ENCODE results near the gene ADCY7. TPM values are rescaled to one million over a fixed set of nuclear protein-coding genes. Genes with fewer than 3 reads are reported as not detected.

The ADCY7 gene
- total RNA-seq, 1 experiment from 2014 or later: 5.9 TPM

DNA sequence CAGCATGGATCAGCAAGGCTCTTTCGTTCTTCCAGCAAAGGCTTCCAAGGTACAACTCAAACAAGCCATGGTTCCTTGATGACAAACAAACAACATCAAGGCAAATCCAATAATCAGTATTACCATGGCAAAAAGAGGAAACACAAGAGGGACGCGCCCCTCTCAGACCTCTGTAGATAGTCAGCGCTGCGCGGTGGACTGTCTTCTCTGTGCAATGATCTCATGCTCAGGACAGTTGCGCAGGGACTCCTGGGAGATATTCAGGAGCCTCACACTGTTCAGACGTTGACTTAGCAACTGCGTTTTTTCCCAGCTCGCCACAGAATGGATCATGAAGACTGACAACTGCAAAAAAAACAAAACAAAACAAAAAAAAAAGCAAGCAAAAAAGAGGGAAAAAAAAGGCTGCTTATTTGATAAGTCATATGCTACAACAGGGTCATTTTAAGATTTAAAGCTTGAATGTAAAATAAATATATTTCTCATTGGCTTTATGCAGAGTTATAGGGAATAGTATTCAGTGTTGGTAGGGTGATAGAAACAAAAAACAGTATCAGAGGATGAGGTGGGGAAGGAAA lies 37.1 kb upstream of the ADCY7 start:
- Mint-ChIP-seq H3K4me1 (no peaks in the 10 kb centered on the region), H3K27ac (no peak overlapping the region), H3K36me3 (peaks cover 27% of the 10 kb centered on the region), H3K4me3 (no peak overlapping the region), H3K27me3 (ENCODE audit: low read depth) (no peaks in the 10 kb centered on the region), H3K9me3 (no peaks in the 10 kb centered on the region)
- no peak for DNase-seq (ENCODE audit: low spot score)
- CTCF ChIA-PET: interaction anchor here (1.2 to 2.1 kb wide), 2 partner anchors 19 to 204 kb away, joined by 3 to 6 read pairs; partner anchors contain the start of gene CNEP1R1
- POLR2A ChIA-PET: no interaction called here
- ATAC-seq: no peak
- TF ChIP-seq, protein P1, sequence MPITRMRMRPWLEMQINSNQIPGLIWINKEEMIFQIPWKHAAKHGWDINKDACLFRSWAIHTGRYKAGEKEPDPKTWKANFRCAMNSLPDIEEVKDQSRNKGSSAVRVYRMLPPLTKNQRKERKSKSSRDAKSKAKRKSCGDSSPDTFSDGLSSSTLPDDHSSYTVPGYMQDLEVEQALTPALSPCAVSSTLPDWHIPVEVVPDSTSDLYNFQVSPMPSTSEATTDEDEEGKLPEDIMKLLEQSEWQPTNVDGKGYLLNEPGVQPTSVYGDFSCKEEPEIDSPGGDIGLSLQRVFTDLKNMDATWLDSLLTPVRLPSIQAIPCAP (CRISPR knock-in tag; IDR thresholded peaks at IDR 0.05): no peak
- TF ChIP-seq, protein P2, sequence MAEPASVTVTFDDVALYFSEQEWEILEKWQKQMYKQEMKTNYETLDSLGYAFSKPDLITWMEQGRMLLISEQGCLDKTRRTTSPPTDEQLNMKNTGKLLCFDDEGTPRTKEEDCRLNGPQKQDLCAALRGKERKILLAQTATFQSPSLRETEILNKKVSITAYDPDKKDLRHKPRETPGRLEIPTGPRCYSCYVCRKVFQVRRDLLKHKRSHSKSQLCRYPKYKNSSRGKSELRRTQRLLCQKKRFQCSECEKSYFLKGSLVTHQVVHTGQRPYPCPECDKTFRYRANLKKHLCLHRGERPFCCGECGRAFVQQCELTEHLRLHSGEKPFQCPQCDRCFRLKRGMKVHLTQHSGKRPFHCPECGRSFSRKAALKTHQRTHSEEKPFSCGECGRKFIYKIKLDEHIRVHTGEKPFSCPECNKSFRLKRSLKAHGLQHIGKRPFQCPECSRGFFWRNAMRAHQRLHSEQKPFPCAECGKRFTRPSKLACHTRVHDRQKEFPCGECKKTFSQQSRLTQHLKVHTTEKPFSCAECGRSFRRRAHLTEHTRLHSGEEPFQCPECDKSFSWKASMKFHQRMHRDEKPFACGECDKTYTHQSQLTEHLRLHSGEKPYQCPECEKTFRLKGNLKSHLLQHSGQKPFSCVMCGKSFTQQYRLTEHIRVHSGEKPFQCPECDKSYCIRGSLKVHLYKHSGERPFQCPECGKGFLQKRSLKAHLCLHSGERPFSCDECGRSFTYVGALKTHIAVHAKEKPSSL (CRISPR knock-in tag; conservative IDR thresholded peaks at IDR 0.05): no peak
- TF ChIP-seq NR3C1 (CRISPR knock-in tag; conservative IDR thresholded peaks at IDR 0.05; ENCODE audit: low read depth) (no peak), OVOL2 (CRISPR knock-in tag; IDR thresholded peaks at IDR 0.05; ENCODE audit: borderline replicate concordance) (no peak), JUN (CRISPR knock-in tag; IDR thresholded peaks at IDR 0.05) (no peak), HMGA2 (CRISPR knock-in tag; IDR thresholded peaks at IDR 0.05) (no peak), ZNF416 (CRISPR knock-in tag; IDR thresholded peaks at IDR 0.05) (no peak), JAZF1 (CRISPR knock-in tag; IDR thresholded peaks at IDR 0.05) (no peak), SP1 (CRISPR knock-in tag; conservative IDR thresholded peaks at IDR 0.05) (no peak), FOXJ3 (CRISPR knock-in tag; IDR thresholded peaks at IDR 0.05; ENCODE audit: borderline replicate concordance) (no peak)
- TF ChIP-seq, protein P3, sequence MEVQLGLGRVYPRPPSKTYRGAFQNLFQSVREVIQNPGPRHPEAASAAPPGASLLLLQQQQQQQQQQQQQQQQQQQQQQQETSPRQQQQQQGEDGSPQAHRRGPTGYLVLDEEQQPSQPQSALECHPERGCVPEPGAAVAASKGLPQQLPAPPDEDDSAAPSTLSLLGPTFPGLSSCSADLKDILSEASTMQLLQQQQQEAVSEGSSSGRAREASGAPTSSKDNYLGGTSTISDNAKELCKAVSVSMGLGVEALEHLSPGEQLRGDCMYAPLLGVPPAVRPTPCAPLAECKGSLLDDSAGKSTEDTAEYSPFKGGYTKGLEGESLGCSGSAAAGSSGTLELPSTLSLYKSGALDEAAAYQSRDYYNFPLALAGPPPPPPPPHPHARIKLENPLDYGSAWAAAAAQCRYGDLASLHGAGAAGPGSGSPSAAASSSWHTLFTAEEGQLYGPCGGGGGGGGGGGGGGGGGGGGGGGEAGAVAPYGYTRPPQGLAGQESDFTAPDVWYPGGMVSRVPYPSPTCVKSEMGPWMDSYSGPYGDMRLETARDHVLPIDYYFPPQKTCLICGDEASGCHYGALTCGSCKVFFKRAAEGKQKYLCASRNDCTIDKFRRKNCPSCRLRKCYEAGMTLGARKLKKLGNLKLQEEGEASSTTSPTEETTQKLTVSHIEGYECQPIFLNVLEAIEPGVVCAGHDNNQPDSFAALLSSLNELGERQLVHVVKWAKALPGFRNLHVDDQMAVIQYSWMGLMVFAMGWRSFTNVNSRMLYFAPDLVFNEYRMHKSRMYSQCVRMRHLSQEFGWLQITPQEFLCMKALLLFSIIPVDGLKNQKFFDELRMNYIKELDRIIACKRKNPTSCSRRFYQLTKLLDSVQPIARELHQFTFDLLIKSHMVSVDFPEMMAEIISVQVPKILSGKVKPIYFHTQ (CRISPR knock-in tag; IDR thresholded peaks at IDR 0.05): no peak
- TF ChIP-seq, protein P4, sequence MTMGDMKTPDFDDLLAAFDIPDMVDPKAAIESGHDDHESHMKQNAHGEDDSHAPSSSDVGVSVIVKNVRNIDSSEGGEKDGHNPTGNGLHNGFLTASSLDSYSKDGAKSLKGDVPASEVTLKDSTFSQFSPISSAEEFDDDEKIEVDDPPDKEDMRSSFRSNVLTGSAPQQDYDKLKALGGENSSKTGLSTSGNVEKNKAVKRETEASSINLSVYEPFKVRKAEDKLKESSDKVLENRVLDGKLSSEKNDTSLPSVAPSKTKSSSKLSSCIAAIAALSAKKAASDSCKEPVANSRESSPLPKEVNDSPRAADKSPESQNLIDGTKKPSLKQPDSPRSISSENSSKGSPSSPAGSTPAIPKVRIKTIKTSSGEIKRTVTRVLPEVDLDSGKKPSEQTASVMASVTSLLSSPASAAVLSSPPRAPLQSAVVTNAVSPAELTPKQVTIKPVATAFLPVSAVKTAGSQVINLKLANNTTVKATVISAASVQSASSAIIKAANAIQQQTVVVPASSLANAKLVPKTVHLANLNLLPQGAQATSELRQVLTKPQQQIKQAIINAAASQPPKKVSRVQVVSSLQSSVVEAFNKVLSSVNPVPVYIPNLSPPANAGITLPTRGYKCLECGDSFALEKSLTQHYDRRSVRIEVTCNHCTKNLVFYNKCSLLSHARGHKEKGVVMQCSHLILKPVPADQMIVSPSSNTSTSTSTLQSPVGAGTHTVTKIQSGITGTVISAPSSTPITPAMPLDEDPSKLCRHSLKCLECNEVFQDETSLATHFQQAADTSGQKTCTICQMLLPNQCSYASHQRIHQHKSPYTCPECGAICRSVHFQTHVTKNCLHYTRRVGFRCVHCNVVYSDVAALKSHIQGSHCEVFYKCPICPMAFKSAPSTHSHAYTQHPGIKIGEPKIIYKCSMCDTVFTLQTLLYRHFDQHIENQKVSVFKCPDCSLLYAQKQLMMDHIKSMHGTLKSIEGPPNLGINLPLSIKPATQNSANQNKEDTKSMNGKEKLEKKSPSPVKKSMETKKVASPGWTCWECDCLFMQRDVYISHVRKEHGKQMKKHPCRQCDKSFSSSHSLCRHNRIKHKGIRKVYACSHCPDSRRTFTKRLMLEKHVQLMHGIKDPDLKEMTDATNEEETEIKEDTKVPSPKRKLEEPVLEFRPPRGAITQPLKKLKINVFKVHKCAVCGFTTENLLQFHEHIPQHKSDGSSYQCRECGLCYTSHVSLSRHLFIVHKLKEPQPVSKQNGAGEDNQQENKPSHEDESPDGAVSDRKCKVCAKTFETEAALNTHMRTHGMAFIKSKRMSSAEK (CRISPR knock-in tag; IDR thresholded peaks at IDR 0.05; ENCODE audit: borderline replicate concordance): no peak
- TF ChIP-seq, protein P5, sequence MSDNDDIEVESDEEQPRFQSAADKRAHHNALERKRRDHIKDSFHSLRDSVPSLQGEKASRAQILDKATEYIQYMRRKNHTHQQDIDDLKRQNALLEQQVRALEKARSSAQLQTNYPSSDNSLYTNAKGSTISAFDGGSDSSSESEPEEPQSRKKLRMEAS (CRISPR knock-in tag; IDR thresholded peaks at IDR 0.05): no peak

Data from WTC11 (cell line).